Measurements from ENCODE around the gene SHISA8.
"Not testable (repeated sequence)": the region's sequence is repeated elsewhere in the genome, so short reads cannot be mapped to it uniquely, and the experiment has no call there.

Gene SHISA8

DNA sequence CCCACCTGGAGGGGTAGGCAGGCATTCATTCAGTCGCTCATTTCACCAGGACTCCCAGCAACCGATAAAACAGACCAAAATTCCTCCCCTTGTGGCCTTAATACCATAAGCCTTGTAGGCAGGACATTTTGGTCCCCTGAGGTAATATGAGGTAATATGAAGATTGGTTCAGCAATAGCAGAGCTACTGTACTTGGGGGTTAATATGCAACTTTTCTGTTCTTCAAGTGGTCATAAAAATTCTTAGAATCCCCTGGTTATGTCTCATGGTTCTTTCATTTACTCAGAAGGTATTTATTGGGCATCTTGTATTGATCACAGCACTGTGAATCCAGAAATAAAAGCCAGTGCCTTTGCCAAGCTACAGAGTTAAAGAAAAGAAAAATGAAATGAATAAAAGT is 29.8 kb downstream of the SHISA8 start:
- Histone ChIP-seq H3K27ac (ENCODE audit: low read depth, low read length) (no peak overlapping the region), H3K9me3 (ENCODE audit: control insufficient read depth, insufficient read depth, low read length) (no peaks in the 10 kb centered on the region), H3K4me3 (ENCODE audit: low read depth, low read length) (no peak overlapping the region), H3K9ac (ENCODE audit: low read depth, low read length) (no peak overlapping the region), H3K4me1 (ENCODE audit: control insufficient read depth, insufficient read depth, low read length) (no peaks in the 10 kb centered on the region), H3K36me3 (ENCODE audit: control insufficient read depth, insufficient read depth, low read length) (peaks cover 96% of the 10 kb centered on the region), H3K27me3 (ENCODE audit: control insufficient read depth, insufficient read depth, low read length) (no peaks in the 10 kb centered on the region)

DNA sequence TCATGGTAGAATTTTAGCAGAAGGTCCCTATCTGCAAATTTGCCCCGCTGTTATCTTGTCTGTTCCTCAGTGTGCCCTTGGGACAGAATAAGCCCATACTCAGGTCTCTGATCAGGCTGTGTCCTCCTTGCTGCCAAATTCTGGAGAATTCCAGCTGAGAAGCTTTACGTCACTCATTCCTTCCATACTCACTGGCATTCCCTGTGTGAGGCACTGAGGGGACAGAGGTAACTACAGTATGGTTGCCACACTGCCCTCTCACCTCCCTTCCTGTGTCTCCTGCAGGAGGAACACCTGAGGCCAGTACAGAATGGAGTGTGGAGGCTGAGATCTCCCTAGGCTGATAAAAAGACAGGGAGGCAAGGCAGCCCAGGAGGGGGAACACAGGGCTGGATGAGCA is 31.5 kb downstream of the SHISA8 start:
- H3K36me3 ChIP-seq (ENCODE audit: control insufficient read depth, insufficient read depth, low read length): peaks cover 97% of the 10 kb centered on the region
- H3K9ac ChIP-seq (ENCODE audit: low read depth, low read length): no peak overlapping the region
- H3K27me3 ChIP-seq (ENCODE audit: control insufficient read depth, insufficient read depth, low read length): no peaks in the 10 kb centered on the region
- H3K27ac ChIP-seq (ENCODE audit: low read depth, low read length): no peak overlapping the region
- H3K4me1 ChIP-seq (ENCODE audit: control insufficient read depth, insufficient read depth, low read length): no peaks in the 10 kb centered on the region
- no peaks in the 10 kb centered on the region for H3K9me3 ChIP-seq (ENCODE audit: control insufficient read depth, insufficient read depth, low read length)
- H3K4me3 ChIP-seq (ENCODE audit: low read depth, low read length): no peak overlapping the region

DNA sequence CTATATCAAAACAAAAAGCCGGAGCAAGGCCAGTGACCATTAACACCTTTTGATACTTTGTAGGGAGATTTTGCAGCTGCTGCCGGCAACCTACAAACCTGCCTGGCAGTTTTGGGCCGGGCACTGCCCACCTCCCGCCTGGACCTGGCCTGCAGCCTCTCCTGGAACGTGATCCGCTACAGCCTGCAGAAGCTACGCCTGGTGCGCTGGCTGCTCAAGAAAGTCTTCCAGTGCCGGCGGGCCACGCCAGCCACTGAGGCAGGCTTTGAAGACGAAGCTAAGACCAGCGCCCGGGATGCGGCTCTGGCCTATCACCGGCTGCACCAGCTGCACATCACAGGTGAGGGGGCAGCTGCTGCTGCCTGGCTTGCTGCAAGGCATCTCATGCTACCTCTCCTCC is 34.2 kb downstream of the SHISA8 start:
- Histone ChIP-seq H3K27me3 (ENCODE audit: control insufficient read depth, insufficient read depth, low read length) (no peaks in the 10 kb centered on the region), H3K4me1 (ENCODE audit: control insufficient read depth, insufficient read depth, low read length) (no peaks in the 10 kb centered on the region), H3K9me3 (ENCODE audit: control insufficient read depth, insufficient read depth, low read length) (no peaks in the 10 kb centered on the region), H3K4me3 (ENCODE audit: low read depth, low read length) (no peak overlapping the region), H3K9ac (ENCODE audit: low read depth, low read length) (no peak overlapping the region), H3K27ac (ENCODE audit: low read depth, low read length) (no peak overlapping the region), H3K36me3 (ENCODE audit: control insufficient read depth, insufficient read depth, low read length) (peaks cover 99% of the 10 kb centered on the region)

DNA sequence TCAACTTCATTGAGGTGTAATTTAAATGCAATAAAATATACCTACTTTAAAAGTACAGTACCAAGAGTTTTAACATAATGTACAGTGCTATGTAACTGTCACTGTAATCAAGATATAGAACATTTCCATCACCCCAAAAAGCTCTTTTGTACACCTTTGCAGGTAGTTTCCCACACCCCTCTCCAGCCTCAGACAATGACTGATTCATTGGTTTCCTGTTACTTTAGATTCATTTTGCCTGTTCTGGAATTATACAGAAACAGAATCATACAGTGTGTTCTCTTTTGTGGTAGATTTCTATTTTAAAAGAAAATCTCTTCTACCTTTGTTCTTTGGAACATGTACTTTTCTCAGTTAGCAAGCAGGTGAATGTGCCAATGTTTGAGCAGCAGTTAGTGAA is 38.2 kb downstream of the SHISA8 start:
- Histone ChIP-seq H3K4me3 (ENCODE audit: low read depth, low read length) (no peak overlapping the region), H3K36me3 (ENCODE audit: control insufficient read depth, insufficient read depth, low read length) (peaks cover 91% of the 10 kb centered on the region), H3K27ac (ENCODE audit: low read depth, low read length) (no peak overlapping the region), H3K9me3 (ENCODE audit: control insufficient read depth, insufficient read depth, low read length) (no peaks in the 10 kb centered on the region), H3K27me3 (ENCODE audit: control insufficient read depth, insufficient read depth, low read length) (no peaks in the 10 kb centered on the region), H3K4me1 (ENCODE audit: control insufficient read depth, insufficient read depth, low read length) (no peaks in the 10 kb centered on the region), H3K9ac (ENCODE audit: low read depth, low read length) (no peak overlapping the region)

DNA sequence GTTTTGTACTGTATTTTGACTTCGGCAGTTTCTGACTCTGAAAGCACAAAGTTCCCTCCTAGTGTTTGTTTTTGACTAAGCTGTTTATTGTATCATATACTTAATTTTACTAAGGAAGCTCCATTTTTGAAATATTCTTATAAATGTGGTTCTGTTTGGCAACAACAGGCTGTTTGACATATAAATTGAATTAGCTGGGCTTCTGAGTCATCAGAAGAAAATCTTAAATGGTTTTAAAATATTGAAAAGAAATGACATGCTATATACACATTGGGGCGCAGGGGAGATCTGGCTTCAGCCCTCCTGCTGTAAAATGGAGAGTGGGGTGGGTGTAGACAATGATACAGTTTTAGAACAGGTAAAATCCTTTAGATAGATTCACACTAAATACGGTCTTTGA is 38.6 kb downstream of the SHISA8 start:
- no peaks in the 10 kb centered on the region for H3K9me3 ChIP-seq (ENCODE audit: control insufficient read depth, insufficient read depth, low read length)
- no peak overlapping the region for H3K9ac ChIP-seq (ENCODE audit: low read depth, low read length)
- no peak overlapping the region for H3K4me3 ChIP-seq (ENCODE audit: low read depth, low read length)
- H3K4me1 ChIP-seq (ENCODE audit: control insufficient read depth, insufficient read depth, low read length): no peaks in the 10 kb centered on the region
- H3K27ac ChIP-seq (ENCODE audit: low read depth, low read length): no peak overlapping the region
- H3K36me3 ChIP-seq (ENCODE audit: control insufficient read depth, insufficient read depth, low read length): peaks cover 89% of the 10 kb centered on the region
- H3K27me3 ChIP-seq (ENCODE audit: control insufficient read depth, insufficient read depth, low read length): no peaks in the 10 kb centered on the region

DNA sequence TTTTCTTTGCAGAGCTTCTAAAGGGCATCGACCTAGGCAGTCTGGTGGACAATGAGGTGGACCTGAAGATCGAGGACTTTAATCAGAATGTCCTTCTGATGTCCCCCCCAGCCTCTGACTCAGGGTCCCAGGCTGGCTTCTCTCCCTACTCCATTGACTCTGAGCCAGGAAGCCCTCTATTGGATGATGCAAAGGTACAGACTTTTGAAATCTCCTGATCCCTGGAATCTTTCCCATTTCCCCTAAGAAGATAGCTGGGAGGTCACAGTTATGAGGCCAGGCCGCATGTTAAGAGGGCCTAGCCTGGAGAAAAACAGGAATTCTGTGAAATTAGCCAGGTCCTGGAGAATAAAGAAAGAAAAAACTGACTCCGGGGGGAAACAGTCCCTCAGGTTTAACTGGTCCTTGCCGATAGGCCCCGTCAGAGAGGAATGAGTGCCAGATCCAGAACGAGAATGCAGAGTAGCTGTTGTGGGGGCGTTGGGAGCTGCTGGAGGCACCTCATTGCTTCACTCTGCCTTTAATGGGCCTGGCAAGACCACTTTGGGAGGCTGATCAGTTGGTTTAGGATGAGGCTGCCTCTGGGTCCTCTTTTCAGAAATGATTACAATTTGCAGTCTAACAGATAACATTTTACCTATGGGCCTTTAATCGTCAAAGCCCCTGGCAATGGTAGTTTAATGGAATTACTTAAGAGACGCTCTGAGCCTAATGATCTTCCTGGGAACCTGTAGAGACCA is 39.2 kb downstream of the SHISA8 start:
- peaks cover 89% of the 10 kb centered on the region for H3K36me3 ChIP-seq (ENCODE audit: control insufficient read depth, insufficient read depth, low read length)
- H3K9me3 ChIP-seq (ENCODE audit: control insufficient read depth, insufficient read depth, low read length): no peaks in the 10 kb centered on the region
- H3K27ac ChIP-seq (ENCODE audit: low read depth, low read length): no peak overlapping the region
- H3K9ac ChIP-seq (ENCODE audit: low read depth, low read length): no peak overlapping the region
- H3K27me3 ChIP-seq (ENCODE audit: control insufficient read depth, insufficient read depth, low read length): no peaks in the 10 kb centered on the region
- H3K4me1 ChIP-seq (ENCODE audit: control insufficient read depth, insufficient read depth, low read length): no peaks in the 10 kb centered on the region
- no peak overlapping the region for H3K4me3 ChIP-seq (ENCODE audit: low read depth, low read length)

DNA sequence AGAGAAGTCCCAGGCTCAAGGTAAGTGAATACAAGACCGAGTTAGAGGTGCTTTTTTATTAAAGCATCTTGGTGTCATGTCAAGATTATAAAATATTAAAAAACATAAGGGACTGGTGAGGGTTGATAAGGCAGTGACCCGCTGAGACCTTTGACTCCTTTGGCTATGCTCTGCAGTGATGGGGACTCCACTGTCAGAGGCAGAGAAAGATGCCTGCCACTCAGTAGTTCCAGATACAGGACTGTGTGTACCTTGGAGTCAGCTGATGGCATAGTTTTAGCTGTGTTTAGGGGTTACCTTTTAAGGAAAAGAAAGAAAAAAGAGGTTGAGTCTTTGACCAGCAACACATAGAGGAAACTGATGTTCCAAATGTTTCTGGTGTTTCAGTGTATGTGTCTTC is 40.8 kb downstream of the SHISA8 start:
- peaks cover 87% of the 10 kb centered on the region for H3K36me3 ChIP-seq (ENCODE audit: control insufficient read depth, insufficient read depth, low read length)
- no peaks in the 10 kb centered on the region for H3K27me3 ChIP-seq (ENCODE audit: control insufficient read depth, insufficient read depth, low read length)

DNA sequence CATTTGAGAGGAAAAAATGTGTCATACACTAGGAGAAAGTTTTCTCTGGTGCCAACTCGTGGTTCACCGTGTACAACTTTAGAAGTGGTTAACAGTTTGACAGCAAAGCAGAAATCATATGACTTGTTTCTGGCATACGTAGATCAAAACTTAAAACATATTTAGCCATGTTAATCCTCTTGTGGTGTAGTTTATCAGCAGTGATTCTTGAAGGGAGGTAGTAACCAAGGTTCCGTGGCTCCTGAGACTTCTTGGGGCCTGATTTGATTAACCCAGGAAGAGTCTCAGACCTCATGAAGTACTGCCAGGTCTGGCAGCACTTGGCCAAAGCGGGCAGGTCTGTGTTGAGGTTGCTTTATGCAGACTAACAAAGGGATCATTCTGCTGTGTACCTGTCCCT is 41.5 kb downstream of the SHISA8 start:
- Histone ChIP-seq H3K36me3 (ENCODE audit: control insufficient read depth, insufficient read depth, low read length) (peaks cover 87% of the 10 kb centered on the region), H3K27me3 (ENCODE audit: control insufficient read depth, insufficient read depth, low read length) (no peaks in the 10 kb centered on the region), H3K9ac (ENCODE audit: low read depth, low read length) (no peak overlapping the region), H3K27ac (ENCODE audit: low read depth, low read length) (no peak overlapping the region), H3K4me3 (ENCODE audit: low read depth, low read length) (no peak overlapping the region), H3K9me3 (ENCODE audit: control insufficient read depth, insufficient read depth, low read length) (no peaks in the 10 kb centered on the region), H3K4me1 (ENCODE audit: control insufficient read depth, insufficient read depth, low read length) (no peaks in the 10 kb centered on the region)

More for the DNA sequence above, 40.8 kb downstream of the SHISA8 start:
- Histone ChIP-seq H3K4me1 (ENCODE audit: control insufficient read depth, insufficient read depth, low read length) (no peaks in the 10 kb centered on the region), H3K9me3 (ENCODE audit: control insufficient read depth, insufficient read depth, low read length) (no peaks in the 10 kb centered on the region), H3K9ac (ENCODE audit: low read depth, low read length) (no peak overlapping the region), H3K27ac (ENCODE audit: low read depth, low read length) (no peak overlapping the region), H3K4me3 (ENCODE audit: low read depth, low read length) (no peak overlapping the region)

DNA sequence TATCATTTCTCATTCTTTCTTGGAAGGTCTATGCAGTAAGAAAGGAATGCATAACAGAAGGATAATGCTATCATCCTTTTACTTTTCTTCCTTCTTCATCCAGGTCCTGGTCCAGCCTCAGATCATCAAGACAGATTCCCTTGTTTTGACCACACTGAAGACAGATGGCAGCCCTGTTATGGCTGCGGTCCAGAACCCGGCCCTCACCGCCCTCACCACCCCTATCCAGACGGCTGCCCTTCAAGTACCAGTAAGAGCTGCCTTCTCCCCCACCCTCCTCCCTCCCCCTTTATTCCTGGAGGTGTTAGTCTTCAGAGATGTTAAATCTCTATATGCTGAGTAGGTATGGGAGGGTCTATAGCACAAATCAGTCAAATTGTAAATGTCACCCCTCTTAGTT is 44.1 kb downstream of the SHISA8 start:
- no peak overlapping the region for H3K9ac ChIP-seq (ENCODE audit: low read depth, low read length)
- H3K27ac ChIP-seq (ENCODE audit: low read depth, low read length): no peak overlapping the region
- H3K9me3 ChIP-seq (ENCODE audit: control insufficient read depth, insufficient read depth, low read length): no peaks in the 10 kb centered on the region
- no peaks in the 10 kb centered on the region for H3K27me3 ChIP-seq (ENCODE audit: control insufficient read depth, insufficient read depth, low read length)
- no peaks in the 10 kb centered on the region for H3K4me1 ChIP-seq (ENCODE audit: control insufficient read depth, insufficient read depth, low read length)
- peaks cover 82% of the 10 kb centered on the region for H3K36me3 ChIP-seq (ENCODE audit: control insufficient read depth, insufficient read depth, low read length)
- H3K4me3 ChIP-seq (ENCODE audit: low read depth, low read length): no peak overlapping the region

DNA sequence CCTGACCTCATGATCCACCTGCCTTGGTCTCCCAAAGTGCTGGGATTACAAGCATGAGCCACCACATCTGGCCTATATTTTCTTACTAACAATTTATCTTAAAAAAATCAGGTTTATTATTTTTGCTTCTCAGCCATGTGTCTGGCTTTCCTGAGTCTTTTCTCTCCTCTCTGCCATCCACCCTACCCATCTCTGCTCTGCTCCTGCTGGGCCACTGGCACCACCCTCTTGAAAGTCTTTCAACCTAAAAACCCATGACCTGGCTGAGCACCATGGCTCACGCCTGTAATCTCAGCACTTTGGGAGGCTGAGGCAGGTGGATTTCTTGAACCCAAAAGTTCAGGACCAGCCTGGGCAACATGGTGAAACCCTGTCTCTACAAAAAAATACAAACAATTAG is 44.8 kb downstream of the SHISA8 start:
- H3K36me3 ChIP-seq (ENCODE audit: control insufficient read depth, insufficient read depth, low read length): peaks cover 75% of the 10 kb centered on the region
- not testable (repeated sequence) for H3K9ac ChIP-seq (ENCODE audit: low read depth, low read length); H3K9me3 ChIP-seq (ENCODE audit: control insufficient read depth, insufficient read depth, low read length); H3K27ac ChIP-seq (ENCODE audit: low read depth, low read length); H3K27me3 ChIP-seq (ENCODE audit: control insufficient read depth, insufficient read depth, low read length); H3K4me3 ChIP-seq (ENCODE audit: low read depth, low read length); H3K4me1 ChIP-seq (ENCODE audit: control insufficient read depth, insufficient read depth, low read length)

DNA sequence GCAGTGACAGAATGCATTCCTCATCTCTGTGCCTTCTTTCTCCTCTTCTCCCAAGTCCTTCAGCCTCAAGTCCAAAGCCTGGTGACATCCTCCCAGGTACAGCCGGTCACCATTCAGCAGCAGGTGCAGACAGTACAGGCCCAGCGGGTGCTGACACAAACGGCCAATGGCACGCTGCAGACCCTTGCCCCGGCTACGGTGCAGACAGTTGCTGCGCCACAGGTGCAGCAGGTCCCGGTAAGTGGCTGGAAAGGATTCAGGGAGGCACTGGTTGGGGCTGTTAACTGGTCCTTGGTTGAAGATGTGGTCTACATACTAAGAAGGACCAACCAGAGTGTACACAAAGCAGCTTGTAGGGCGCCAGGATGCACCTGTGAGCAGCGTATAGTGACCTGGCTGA is 46.3 kb downstream of the SHISA8 start:
- Histone ChIP-seq H3K4me3 (ENCODE audit: low read depth, low read length) (no peak overlapping the region), H3K9me3 (ENCODE audit: control insufficient read depth, insufficient read depth, low read length) (no peaks in the 10 kb centered on the region), H3K27me3 (ENCODE audit: control insufficient read depth, insufficient read depth, low read length) (no peaks in the 10 kb centered on the region), H3K36me3 (ENCODE audit: control insufficient read depth, insufficient read depth, low read length) (peaks cover 61% of the 10 kb centered on the region), H3K4me1 (ENCODE audit: control insufficient read depth, insufficient read depth, low read length) (peaks cover under 1% of the 10 kb centered on the region; the same call in 1 of the 2 replicates), H3K9ac (ENCODE audit: low read depth, low read length) (no peak overlapping the region), H3K27ac (ENCODE audit: low read depth, low read length) (no peak overlapping the region)

Data from HUES48 (cell line).